H1 (cell line): ENCODE results near the gene RBM19.

Experiments
- HDAC2 ChIP-seq, 2 experiments: fragments of 300-600 bp in 1 of 2; sonication (generic) in 1 of 2; IDR thresholded peaks; 2 replicates each; pipeline ENCODE4 v1.6.1; 2011 to 2012; ENCODE audit warnings: low read depth in 2 of 2, low read length in 2 of 2, mild to moderate bottlenecking in 2 of 2, moderate library complexity in 2 of 2, borderline replicate concordance in 1 of 2, inconsistent platforms in 1 of 2
- JUN ChIP-seq: IDR thresholded peaks from 2 replicates; pipeline ENCODE4 v1.6.1; 2011; ENCODE audit warnings: low read depth, mild to moderate bottlenecking, improper control_type of control experiment, low read length
- KDM5A ChIP-seq: fragments of 200-600 bp; IDR thresholded peaks from 2 replicates; pipeline ENCODE4 v1.7.1; 2012; ENCODE audit warnings: mild to moderate bottlenecking, low read length, inconsistent platforms, mixed read lengths
- MAFK ChIP-seq: IDR thresholded peaks from 2 replicates; pipeline ENCODE4 v1.6.1; 2012; ENCODE audit warnings: low read depth, mild to moderate bottlenecking, improper control_type of control experiment, low read length
- POLR2A ChIP-seq, 2 experiments: IDR thresholded peaks; 1 replicate in 1 of 2; 2 replicates in 1 of 2; pipeline ENCODE4 v1.6.1; 2011; ENCODE audit warnings: low read depth in 2 of 2, low read length in 2 of 2, mild to moderate bottlenecking in 2 of 2; ENCODE audit errors: control extremely low read depth in 1 of 2
- POLR2AphosphoS5 ChIP-seq: IDR thresholded peaks from 2 replicates; pipeline ENCODE4 v1.6.1; 2011; ENCODE audit warnings: low read depth, low read length
- YY1 ChIP-seq: IDR thresholded peaks from 2 replicates; pipeline ENCODE4 v1.6.1; 2011; ENCODE audit warnings: low read depth, mild to moderate bottlenecking, low read length
- TF ChIP-seq, protein P1 (sequence below), 3 experiments: IDR thresholded peaks; 1 replicate in 2 of 3; 2 replicates in 1 of 3; pipeline versions ENCODE4 v1.5.1 to v1.6.1; 2011; ENCODE audit warnings: low read length in 3 of 3, mild to moderate bottlenecking in 3 of 3, inconsistent platforms in 2 of 3, low read depth in 1 of 3, moderate library complexity in 1 of 3; ENCODE audit not compliant: insufficient read depth in 1 of 3; ENCODE audit errors: control extremely low read depth in 1 of 3

DNA sequence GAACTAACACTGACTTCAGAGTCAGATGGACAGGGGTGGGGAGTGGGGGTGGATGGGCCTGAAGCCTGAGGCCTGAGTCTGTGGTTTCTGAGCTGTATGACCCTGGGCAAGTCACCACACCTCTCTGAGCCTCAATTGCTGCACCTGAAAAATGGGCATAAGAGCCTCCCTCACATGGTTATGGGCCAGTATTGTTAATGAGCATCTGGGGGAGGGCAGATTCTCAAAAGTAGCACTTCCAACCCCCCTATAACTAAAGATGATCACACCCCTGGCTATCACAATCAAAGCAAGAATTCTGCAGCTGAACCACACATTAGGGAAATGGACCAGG lies 168.6 kb downstream of the RBM19 start:
- TF ChIP-seq, protein P1, sequence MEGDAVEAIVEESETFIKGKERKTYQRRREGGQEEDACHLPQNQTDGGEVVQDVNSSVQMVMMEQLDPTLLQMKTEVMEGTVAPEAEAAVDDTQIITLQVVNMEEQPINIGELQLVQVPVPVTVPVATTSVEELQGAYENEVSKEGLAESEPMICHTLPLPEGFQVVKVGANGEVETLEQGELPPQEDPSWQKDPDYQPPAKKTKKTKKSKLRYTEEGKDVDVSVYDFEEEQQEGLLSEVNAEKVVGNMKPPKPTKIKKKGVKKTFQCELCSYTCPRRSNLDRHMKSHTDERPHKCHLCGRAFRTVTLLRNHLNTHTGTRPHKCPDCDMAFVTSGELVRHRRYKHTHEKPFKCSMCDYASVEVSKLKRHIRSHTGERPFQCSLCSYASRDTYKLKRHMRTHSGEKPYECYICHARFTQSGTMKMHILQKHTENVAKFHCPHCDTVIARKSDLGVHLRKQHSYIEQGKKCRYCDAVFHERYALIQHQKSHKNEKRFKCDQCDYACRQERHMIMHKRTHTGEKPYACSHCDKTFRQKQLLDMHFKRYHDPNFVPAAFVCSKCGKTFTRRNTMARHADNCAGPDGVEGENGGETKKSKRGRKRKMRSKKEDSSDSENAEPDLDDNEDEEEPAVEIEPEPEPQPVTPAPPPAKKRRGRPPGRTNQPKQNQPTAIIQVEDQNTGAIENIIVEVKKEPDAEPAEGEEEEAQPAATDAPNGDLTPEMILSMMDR (IDR thresholded peaks at IDR 0.05; ENCODE audit: control extremely low read depth in 1 of 3, insufficient read depth in 1 of 3, low read depth in 1 of 3, low read length in 3 of 3), result no peak
- TF ChIP-seq MAFK, result no peak
- no peak for TF ChIP-seq JUN
- TF ChIP-seq POLR2A (IDR thresholded peaks at IDR 0.05; ENCODE audit: control extremely low read depth in 1 of 2, low read depth in 2 of 2, low read length in 2 of 2), result no peak
- TF ChIP-seq KDM5A, result no peak
- TF ChIP-seq POLR2AphosphoS5, result no peak
- TF ChIP-seq HDAC2 (IDR thresholded peaks at IDR 0.05; ENCODE audit: borderline replicate concordance in 1 of 2, low read depth in 2 of 2, low read length in 2 of 2), result no peak
- TF ChIP-seq YY1, result no peak
